ENCODE results near the gene POT1.
"Not testable (repeated sequence)": the region's sequence is repeated elsewhere in the genome, so short reads cannot be mapped to it uniquely, and the experiment has no call there.

Gene POT1

DNA sequence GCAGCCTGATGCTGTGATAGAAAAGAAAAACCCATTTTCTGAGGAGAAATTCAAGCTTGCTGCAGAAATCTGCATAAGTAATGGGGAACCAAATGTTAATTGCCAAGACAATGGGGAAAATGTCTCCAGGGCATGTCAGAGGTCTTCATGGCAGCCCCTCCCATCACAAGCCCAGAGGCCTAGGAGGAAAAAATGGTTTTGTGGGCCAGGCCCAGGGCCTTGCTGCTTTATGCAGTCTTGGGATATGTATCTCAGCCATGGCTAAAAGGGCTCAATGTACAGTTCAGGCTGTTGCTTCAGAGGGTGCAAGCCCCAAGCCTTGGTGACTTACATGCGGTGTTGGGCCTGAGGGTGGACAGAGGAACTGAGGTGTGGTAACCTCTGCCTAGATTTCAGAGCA, 28.3 kb upstream of the POT1 start:
- H3K4me3 ChIP-seq (ENCODE audit: low read length in 2 of 2); H3K14ac ChIP-seq (ENCODE audit: low read length); H2BK12ac ChIP-seq (ENCODE audit: low read length); H3K4me2 ChIP-seq (ENCODE audit: insufficient read depth, low read length, poor library complexity, severe bottlenecking); H3K4ac ChIP-seq (ENCODE audit: low read length); H3K9me3 ChIP-seq (replicated peaks in 1 of 2; ENCODE audit: control insufficient read depth in 2 of 2, insufficient read depth in 1 of 2, low read depth in 1 of 2, low read length in 2 of 2); H2AK5ac ChIP-seq (ENCODE audit: low read depth, low read length); H3K23ac ChIP-seq (ENCODE audit: low read depth, low read length, poor library complexity); H3K36me3 ChIP-seq (replicated peaks in 1 of 2; ENCODE audit: control insufficient read depth in 2 of 2, insufficient read depth in 2 of 2, low read length in 2 of 2); H3K4me1 ChIP-seq (ENCODE audit: control insufficient read depth in 2 of 2, insufficient read depth in 1 of 2, low read depth in 1 of 2, low read length in 2 of 2); H3K27me3 ChIP-seq (ENCODE audit: control insufficient read depth in 3 of 3, insufficient read depth in 3 of 3, low read depth in 1 of 3, low read length in 3 of 3); H2BK5ac ChIP-seq (ENCODE audit: low read length); H2BK120ac ChIP-seq (ENCODE audit: low read depth, low read length); H2AFZ ChIP-seq (ENCODE audit: low read length); H3K79me1 ChIP-seq (ENCODE audit: low read depth, low read length); H3K27ac ChIP-seq (replicated peaks; ENCODE audit: low read length); H4K91ac ChIP-seq (ENCODE audit: low read depth, low read length, poor library complexity); H2BK15ac ChIP-seq (ENCODE audit: low read length); H3K18ac ChIP-seq (ENCODE audit: low read length); H4K8ac ChIP-seq (ENCODE audit: low read depth, low read length); H3K9ac ChIP-seq (ENCODE audit: low read depth, low read length, poor library complexity); DNase-seq (ENCODE audit: low spot score): not testable (repeated sequence)
- no CpG with 5 or more reads among the region's 1 CpG for WGBS, 2 donors (ENCODE audit: extremely low coverage in 2 of 2, insufficient read length in 2 of 2, insufficient replicate concordance in 1 of 2)

GRCh38 chr7:124956160-124956559, 26.5 kb upstream of the POT1 start:
- Histone ChIP-seq H4K91ac (ENCODE audit: low read depth, low read length, poor library complexity) (no peak overlapping the region), H3K79me1 (ENCODE audit: low read depth, low read length) (peaks cover 2% of the 10 kb centered on the region), H3K18ac (ENCODE audit: low read length) (no peak overlapping the region), H3K4ac (ENCODE audit: low read length) (no peak overlapping the region), H3K14ac (ENCODE audit: low read length) (no peak overlapping the region), H3K27me3 (ENCODE audit: control insufficient read depth in 3 of 3, insufficient read depth in 3 of 3, low read depth in 1 of 3, low read length in 3 of 3) (no peaks in the 10 kb centered on the region), H4K8ac (ENCODE audit: low read depth, low read length) (no peak overlapping the region), H3K36me3 (replicated peaks in 1 of 2; ENCODE audit: control insufficient read depth in 2 of 2, insufficient read depth in 2 of 2, low read length in 2 of 2) (no peaks in the 10 kb centered on the region), H3K23ac (ENCODE audit: low read depth, low read length, poor library complexity) (no peak overlapping the region), H2AK5ac (ENCODE audit: low read depth, low read length) (no peak overlapping the region), H3K4me3 (ENCODE audit: low read length in 2 of 2) (no peak overlapping the region), H2BK120ac (ENCODE audit: low read depth, low read length) (no peak overlapping the region), H3K9ac (ENCODE audit: low read depth, low read length, poor library complexity) (no peak overlapping the region), H3K4me1 (ENCODE audit: control insufficient read depth in 2 of 2, insufficient read depth in 1 of 2, low read depth in 1 of 2, low read length in 2 of 2) (no peaks in the 10 kb centered on the region), H2BK12ac (ENCODE audit: low read length) (no peak overlapping the region), H2AFZ (ENCODE audit: low read length) (no peak overlapping the region), H2BK15ac (ENCODE audit: low read length) (no peak overlapping the region), H2BK5ac (ENCODE audit: low read length) (no peak overlapping the region), H3K4me2 (ENCODE audit: insufficient read depth, low read length, poor library complexity, severe bottlenecking) (no peak overlapping the region), H3K9me3 (replicated peaks in 1 of 2; ENCODE audit: control insufficient read depth in 2 of 2, insufficient read depth in 1 of 2, low read depth in 1 of 2, low read length in 2 of 2) (peaks cover 0 to 2% of the 10 kb centered on the region in 2 donors), H3K27ac (replicated peaks; ENCODE audit: low read length) (no peak overlapping the region)
- no CpG with 5 or more reads among the region's 1 CpG for whole genome bisulfite sequencing, 2 donors (ENCODE audit: extremely low coverage in 2 of 2, insufficient read length in 2 of 2, insufficient replicate concordance in 1 of 2)
- no peak for DNase-seq (ENCODE audit: low spot score)

- H2AK5ac ChIP-seq (ENCODE audit: low read depth, low read length), result no peak overlapping the region
- no peak overlapping the region for H4K8ac ChIP-seq (ENCODE audit: low read depth, low read length)
- no peaks in the 10 kb centered on the region for H3K4me1 ChIP-seq (ENCODE audit: control insufficient read depth in 2 of 2, insufficient read depth in 1 of 2, low read depth in 1 of 2, low read length in 2 of 2)
- DNase-seq (ENCODE audit: low spot score), result no peak
- no peak overlapping the region for H3K27ac ChIP-seq (replicated peaks; ENCODE audit: low read length)
- no peak overlapping the region for H3K4me3 ChIP-seq (ENCODE audit: low read length in 2 of 2)
- no peaks in the 10 kb centered on the region for H3K36me3 ChIP-seq (replicated peaks in 1 of 2; ENCODE audit: control insufficient read depth in 2 of 2, insufficient read depth in 2 of 2, low read length in 2 of 2)
- H3K4ac ChIP-seq (ENCODE audit: low read length), result no peak overlapping the region
- no peak overlapping the region for H3K14ac ChIP-seq (ENCODE audit: low read length)
- H4K91ac ChIP-seq (ENCODE audit: low read depth, low read length, poor library complexity), result no peak overlapping the region
- no peak overlapping the region for H3K9ac ChIP-seq (ENCODE audit: low read depth, low read length, poor library complexity)
- no peak overlapping the region for H3K4me2 ChIP-seq (ENCODE audit: insufficient read depth, low read length, poor library complexity, severe bottlenecking)
- no peak overlapping the region for H3K23ac ChIP-seq (ENCODE audit: low read depth, low read length, poor library complexity)
- H2BK120ac ChIP-seq (ENCODE audit: low read depth, low read length), result no peak overlapping the region
- no peak overlapping the region for H3K18ac ChIP-seq (ENCODE audit: low read length)
- no peaks in the 10 kb centered on the region for H3K27me3 ChIP-seq (ENCODE audit: control insufficient read depth in 3 of 3, insufficient read depth in 3 of 3, low read depth in 1 of 3, low read length in 3 of 3)
- H2AFZ ChIP-seq (ENCODE audit: low read length), result no peak overlapping the region
- H2BK5ac ChIP-seq (ENCODE audit: low read length), result no peak overlapping the region
- H3K9me3 ChIP-seq (replicated peaks in 1 of 2; ENCODE audit: control insufficient read depth in 2 of 2, insufficient read depth in 1 of 2, low read depth in 1 of 2, low read length in 2 of 2), result peaks cover 0 to 2% of the 10 kb centered on the region in 2 donors
- H3K79me1 ChIP-seq (ENCODE audit: low read depth, low read length), result peaks cover 2% of the 10 kb centered on the region
- no peak overlapping the region for H2BK15ac ChIP-seq (ENCODE audit: low read length)
- H2BK12ac ChIP-seq (ENCODE audit: low read length), result no peak overlapping the region
Measured at GRCh38 chr7:124954790-124955189, 25.2 kb upstream of the POT1 start.

DNA sequence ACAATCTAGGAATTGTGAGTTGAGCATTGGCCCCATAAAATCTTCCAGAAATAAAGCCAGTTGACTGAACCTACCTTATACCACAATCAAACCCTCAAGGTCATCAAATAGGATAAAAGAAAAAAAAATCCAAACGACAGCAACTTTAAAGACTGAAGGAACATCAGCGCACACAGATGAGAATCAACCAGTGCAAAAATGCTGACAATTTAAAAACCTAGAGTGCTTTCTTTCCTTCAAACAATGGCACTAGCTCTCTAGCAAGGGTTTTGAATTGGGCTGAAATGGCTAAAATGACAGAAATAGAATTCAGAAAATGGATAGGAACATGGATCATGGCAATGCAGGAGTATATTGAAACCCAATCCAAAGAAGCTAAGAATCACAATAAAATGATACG, 16.1 kb upstream of the POT1 start:
- H4K91ac ChIP-seq (ENCODE audit: low read depth, low read length, poor library complexity), result no peak overlapping the region
- H2BK12ac ChIP-seq (ENCODE audit: low read length), result no peak overlapping the region
- H3K4ac ChIP-seq (ENCODE audit: low read length), result no peak overlapping the region
- no peak overlapping the region for H3K9ac ChIP-seq (ENCODE audit: low read depth, low read length, poor library complexity)
- no CpG with 5 or more reads among the region's 3 CpGs for WGBS, 2 donors (ENCODE audit: extremely low coverage in 2 of 2, insufficient read length in 2 of 2, insufficient replicate concordance in 1 of 2)
- H3K4me1 ChIP-seq (ENCODE audit: control insufficient read depth in 2 of 2, insufficient read depth in 1 of 2, low read depth in 1 of 2, low read length in 2 of 2), result no peaks in the 10 kb centered on the region
- H3K79me1 ChIP-seq (ENCODE audit: low read depth, low read length), result no peaks in the 10 kb centered on the region
- H3K18ac ChIP-seq (ENCODE audit: low read length), result no peak overlapping the region
- no peak overlapping the region for H3K4me3 ChIP-seq (ENCODE audit: low read length in 2 of 2)
- H4K8ac ChIP-seq (ENCODE audit: low read depth, low read length), result no peak overlapping the region
- H2BK5ac ChIP-seq (ENCODE audit: low read length), result no peak overlapping the region
- no peak overlapping the region for H3K23ac ChIP-seq (ENCODE audit: low read depth, low read length, poor library complexity)
- H3K36me3 ChIP-seq (replicated peaks in 1 of 2; ENCODE audit: control insufficient read depth in 2 of 2, insufficient read depth in 2 of 2, low read length in 2 of 2), result no peaks in the 10 kb centered on the region
- no peak overlapping the region for H3K4me2 ChIP-seq (ENCODE audit: insufficient read depth, low read length, poor library complexity, severe bottlenecking)
- no peaks in the 10 kb centered on the region for H3K27me3 ChIP-seq (ENCODE audit: control insufficient read depth in 3 of 3, insufficient read depth in 3 of 3, low read depth in 1 of 3, low read length in 3 of 3)
- H3K14ac ChIP-seq (ENCODE audit: low read length), result no peak overlapping the region
- H2BK15ac ChIP-seq (ENCODE audit: low read length), result no peak overlapping the region
- H2BK120ac ChIP-seq (ENCODE audit: low read depth, low read length), result no peak overlapping the region
- no peak overlapping the region for H2AFZ ChIP-seq (ENCODE audit: low read length)
- DNase-seq (ENCODE audit: low spot score), result no peak
- H2AK5ac ChIP-seq (ENCODE audit: low read depth, low read length), result no peak overlapping the region
- no peaks in the 10 kb centered on the region for H3K9me3 ChIP-seq (replicated peaks in 1 of 2; ENCODE audit: control insufficient read depth in 2 of 2, insufficient read depth in 1 of 2, low read depth in 1 of 2, low read length in 2 of 2)
- no peak overlapping the region for H3K27ac ChIP-seq (replicated peaks; ENCODE audit: low read length)

Measured in neuronal stem cell (in vitro differentiated cells).